Measurements from ENCODE around the gene ICE2.

The ICE2 gene

DNA sequence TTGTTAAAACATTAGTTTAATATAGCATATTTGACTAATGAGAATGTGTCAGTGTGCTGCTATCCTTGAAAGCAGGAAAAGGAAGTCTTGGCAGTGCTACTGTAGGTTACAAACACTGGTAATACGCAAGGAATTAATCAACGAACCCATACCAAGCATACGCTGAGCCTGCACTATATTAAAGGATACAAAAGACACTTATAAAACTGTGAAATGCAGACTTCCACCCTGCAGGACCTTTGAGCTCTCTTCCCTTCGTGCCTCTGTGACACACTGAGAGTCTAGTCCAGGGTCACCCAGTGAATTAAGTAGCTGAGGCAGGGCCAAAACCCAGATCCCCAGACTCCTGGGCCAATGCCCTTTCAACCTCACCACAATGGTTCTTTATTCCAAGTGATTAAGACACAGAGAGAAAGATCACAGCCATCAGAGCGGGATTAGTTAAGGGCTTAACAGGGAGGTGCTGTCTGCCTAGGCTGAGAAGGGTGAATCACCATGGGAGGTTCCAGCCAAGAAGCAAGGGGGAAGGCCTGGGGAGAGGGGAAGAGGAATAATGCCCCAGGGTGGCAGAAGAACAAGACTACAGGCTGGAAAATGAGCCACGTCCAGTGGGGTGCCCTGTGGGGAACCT lies 88.0 kb downstream of the ICE2 start:
- DNase-seq (ENCODE audit: low read depth in 1 of 2, low spot score in 1 of 2): no peak

DNA sequence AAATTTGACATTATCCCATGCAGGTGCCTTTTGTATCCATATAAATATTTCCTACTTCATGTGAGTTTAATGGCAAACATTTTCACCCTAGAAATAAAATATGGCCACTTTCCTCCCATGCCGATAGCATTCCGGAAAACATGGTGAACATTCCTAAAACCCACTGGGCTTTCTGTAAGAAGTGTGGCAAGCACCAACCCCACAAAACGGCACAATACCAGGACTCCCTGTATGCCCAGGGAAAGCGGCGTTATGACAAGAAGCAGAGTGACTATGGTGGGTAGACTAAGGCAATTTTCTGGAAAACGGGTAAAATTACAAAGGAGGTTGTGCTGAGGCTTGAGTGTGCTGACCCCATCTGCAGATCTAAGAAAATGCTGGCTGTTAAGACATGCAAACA lies 88.7 kb downstream of the ICE2 start:
- DNase-seq (ENCODE audit: low read depth in 1 of 2, low spot score in 1 of 2): no peak

- peak in 1 of 2 donors; percentile 39 for DNase-seq (ENCODE audit: low read depth in 1 of 2, low spot score in 1 of 2)
These were observed 89.5 kb downstream of the ICE2 start for GRCh38 chr15:60389261-60390077.

GRCh38 chr15:60387321-60387720 lies 91.6 kb downstream of the ICE2 start:
- no peak for DNase-seq (ENCODE audit: low read depth in 1 of 2, low spot score in 1 of 2)

- DNase-seq (ENCODE audit: low read depth in 1 of 2, low spot score in 1 of 2): no peak
These were observed 92.3 kb downstream of the ICE2 start for GRCh38 chr15:60386615-60387014.

DNA sequence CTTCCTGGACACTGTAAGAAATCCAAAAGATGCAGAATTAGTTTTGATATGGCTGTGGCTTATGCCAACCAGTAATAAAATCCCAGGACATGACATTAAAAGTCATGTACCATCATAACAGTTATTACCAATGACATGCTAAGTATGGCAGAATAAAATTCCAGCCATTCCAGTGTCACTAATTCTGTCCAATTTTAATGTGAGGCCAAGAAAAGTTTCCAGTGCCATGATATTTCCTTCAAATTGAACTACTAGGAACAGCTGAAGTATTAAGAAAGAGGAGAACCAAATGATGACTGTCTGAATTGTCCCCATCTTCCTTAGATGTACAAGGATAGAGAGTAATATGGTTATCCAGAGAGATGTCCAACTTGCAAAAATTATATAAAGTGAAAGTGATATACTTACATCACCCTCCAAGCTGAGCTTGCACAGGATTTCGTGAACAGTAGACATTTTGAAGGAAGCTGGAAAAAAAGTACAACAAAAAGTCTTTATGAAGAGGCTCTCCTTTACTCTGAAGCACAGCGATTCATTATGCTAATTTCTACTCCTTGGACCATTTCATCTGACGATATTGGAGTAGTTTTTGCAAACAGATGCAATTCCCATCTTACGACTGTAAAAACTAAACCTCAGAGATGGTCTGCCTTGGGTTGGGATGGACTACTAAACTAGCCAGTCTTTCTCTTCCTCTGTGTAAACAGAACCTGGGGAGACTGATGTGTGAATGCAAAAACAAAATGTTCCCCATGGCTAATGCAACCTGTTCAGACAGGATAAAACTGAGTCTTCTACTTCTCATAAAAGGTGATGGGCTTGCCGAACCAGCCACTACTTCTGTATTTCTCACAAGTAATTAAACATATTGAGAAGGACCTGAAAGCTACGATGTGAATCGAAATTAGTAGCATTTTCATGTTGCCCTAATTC lies 93.1 kb downstream of the ICE2 start:
- no peak for DNase-seq (ENCODE audit: low read depth in 1 of 2, low spot score in 1 of 2)

DNA sequence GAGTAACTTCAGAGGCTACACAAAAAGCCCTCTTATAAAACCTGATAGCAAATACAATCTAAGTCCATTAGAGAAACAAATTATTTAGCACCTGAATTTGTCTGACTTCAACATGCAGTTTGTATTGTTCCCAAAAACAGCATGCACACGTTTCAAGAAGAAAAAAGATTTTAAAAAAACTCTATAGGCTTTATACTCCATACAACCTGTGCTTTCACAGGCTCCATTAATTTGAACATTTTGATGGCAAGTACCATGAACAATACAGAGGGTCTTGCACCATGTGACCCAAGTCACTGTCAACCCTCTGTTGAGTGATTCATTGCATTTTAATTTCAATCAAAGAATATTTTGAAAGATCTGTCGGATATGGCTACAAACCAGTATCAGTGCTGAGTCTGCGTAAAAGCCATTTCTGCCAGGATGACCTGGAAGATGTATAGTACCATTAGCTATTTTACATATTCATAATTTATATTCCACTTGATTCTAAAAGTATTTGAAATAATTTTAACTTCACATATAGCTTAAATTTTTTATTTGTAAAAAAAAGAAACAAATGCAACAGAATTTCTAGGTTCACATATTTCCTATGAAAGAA lies 94.3 kb downstream of the ICE2 start:
- no peak for DNase-seq (ENCODE audit: low read depth in 1 of 2, low spot score in 1 of 2)

- no peak for DNase-seq (ENCODE audit: low read depth in 1 of 2, low spot score in 1 of 2)
These were observed 94.9 kb downstream of the ICE2 start for GRCh38 chr15:60384053-60384452.

DNA sequence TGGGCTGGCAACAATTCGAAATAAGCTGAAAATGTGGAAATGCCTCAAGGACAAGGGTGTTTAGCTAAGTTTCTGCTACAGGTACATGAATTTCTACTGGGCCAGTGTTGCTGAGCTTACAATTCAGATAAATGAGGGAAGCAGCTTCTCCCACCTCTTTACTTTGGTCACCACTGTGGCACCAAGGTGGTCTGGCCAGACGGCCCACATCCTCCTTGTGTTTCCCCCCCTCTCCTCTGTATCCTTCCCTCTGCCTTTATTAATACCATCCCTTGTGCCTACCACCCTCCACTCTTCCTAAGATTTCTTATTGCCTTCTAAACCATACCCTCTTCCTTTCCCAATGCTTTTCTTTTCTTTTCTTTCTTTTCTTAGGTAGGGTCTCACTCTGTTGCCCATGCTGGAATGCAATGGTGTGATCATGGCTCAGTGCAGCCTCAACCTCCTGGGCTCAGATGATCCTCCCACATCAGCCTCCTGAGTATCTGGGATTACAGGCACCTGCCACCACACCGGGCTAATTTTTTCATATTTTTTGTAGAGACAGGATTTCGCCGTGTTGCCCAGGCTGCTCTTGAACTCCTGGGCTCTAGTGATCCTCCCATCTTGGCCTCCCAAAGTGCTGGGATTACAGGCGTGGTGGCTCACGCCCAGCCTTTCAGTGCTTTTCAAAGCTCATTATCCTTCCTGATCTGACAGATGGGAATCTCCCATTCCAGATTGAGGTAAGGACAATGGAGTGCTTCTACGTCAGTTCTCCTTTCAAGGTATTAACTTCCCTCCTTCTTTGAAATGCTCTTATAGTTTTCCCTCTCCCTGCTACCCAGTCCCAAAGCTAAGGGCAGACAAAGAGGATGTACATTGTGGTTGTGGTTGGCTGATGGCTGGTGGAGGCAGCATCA lies 95.9 kb downstream of the ICE2 start:
- DNase-seq (ENCODE audit: low read depth in 1 of 2, low spot score in 1 of 2): no peak

DNA sequence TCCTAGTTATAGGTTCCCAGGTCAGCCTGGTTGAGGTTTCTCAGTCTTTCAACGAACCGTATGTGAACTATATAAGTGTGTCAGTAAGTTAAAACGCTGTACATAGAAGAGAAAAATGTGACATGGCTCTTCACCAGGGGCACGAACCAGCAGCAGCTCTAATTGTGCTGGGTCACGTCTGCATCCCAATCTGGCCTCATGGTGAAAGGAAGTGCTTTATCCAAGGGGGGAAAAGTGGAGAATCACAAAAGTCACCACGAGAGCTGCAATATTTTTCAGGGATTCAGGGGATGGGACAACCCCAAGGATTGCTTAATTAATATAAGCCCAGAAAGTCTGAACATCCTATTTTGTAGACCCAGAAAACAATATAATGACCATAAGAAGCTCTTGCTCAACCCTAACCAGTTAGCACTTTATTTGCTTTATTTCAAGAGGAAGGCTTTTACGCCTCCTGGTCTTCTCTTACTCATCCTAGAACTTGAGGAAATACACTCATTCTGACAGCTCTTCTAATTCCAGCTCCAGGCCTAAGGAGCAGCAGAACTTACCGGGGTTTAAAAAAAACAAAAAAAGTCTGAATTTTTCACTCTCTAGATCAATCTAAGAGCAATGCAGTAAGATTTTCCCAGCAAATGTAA lies 97.7 kb downstream of the ICE2 start:
- no peak for DNase-seq (ENCODE audit: low read depth in 1 of 2, low spot score in 1 of 2)

- DNase-seq (ENCODE audit: low read depth in 1 of 2, low spot score in 1 of 2): no peak
These were observed 99.2 kb downstream of the ICE2 start for GRCh38 chr15:60379525-60380274.

- no peak for DNase-seq (ENCODE audit: low read depth in 1 of 2, low spot score in 1 of 2)
These were observed 99.8 kb downstream of the ICE2 start for GRCh38 chr15:60379185-60379524.

GRCh38 chr15:60376677-60377095 lies 102.3 kb downstream of the ICE2 start:
- DNase-seq (ENCODE audit: low read depth in 1 of 2, low spot score in 1 of 2): no peak

- no peak for DNase-seq (ENCODE audit: low read depth in 1 of 2, low spot score in 1 of 2)
These were observed 103.6 kb downstream of the ICE2 start for GRCh38 chr15:60375306-60375705.

DNA sequence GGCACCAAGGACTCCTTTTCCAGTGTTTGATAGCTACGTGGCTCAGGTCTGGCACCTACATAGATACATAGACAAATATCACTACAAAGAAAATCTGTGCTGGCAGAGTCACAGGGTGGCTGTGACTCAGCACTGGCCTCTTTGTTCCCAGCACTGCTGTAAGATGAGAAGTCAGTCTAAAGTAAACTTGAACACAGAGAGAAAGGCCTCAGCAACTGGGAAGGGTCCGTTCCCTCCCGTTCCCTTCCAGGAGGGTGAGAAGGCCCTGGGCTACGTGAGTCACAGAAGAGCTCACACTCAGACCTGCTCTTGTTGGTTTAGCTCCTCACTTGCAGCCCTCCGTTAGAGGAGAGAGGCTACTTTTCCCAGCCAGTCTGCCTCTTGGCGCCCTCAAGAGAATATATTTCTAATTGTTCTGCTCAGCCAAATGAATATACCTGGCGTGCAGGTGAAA lies 104.3 kb downstream of the ICE2 start:
- DNase-seq (ENCODE audit: low read depth in 1 of 2, low spot score in 1 of 2): no peak

DNA sequence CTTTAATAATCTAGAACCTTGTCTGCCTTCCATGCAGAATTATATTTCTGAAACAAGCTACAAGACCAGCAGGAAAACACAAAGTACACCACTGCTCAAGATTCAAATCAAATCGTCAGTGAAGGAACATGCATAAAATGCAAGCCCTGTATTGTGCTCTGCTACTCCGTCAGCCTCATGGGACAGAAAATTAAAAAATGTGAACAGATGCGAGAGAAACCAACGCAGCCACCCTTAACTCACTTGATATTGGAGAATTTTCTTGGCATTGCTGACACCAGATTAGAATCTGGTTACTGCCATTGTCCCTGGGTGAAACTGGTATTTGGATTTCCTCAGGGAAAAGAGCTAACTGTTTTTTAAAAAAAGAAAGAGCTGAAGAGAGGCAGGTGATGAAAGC lies 104.7 kb downstream of the ICE2 start:
- DNase-seq (ENCODE audit: low read depth in 1 of 2, low spot score in 1 of 2): no peak

DNA sequence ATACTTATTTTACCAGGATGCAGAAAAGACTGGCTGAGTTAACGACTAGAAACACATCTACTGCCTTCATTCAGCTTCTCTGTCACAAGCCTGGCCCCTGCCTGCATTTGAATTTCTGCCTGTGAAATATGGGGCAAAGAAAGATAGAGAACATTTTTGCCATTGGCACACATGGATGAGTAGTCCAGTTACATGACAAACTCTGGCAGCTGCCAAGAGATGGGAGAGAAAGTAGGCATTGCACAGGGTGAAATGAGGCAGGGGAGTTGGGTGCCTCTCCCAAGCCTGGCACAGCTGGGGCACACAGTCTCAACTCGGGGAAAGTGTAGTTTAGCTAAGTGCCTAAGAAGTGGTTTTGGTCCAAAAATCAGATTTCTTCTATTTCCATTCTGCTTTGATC lies 105.2 kb downstream of the ICE2 start:
- DNase-seq (ENCODE audit: low read depth in 1 of 2, low spot score in 1 of 2): no peak

DNA sequence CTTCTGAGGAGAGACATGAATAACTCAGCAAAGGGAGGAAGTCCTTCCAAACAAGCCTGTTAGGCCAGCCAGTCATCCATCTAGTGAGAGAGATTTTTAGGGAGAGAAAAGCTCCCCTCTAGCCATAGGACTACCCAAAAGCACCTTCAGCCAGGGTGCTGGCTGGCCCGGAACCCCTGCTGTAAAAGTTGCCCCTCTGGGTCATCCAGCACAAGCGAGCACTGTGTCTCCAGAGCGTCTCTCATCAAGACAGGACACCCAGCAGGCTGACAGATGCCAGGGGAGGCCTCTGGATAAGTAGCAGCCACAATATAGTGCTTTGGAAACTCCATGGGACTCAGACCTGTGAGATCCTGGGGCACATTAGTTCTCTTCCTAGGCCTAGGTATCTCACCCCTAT lies 105.6 kb downstream of the ICE2 start:
- no peak for DNase-seq (ENCODE audit: low read depth in 1 of 2, low spot score in 1 of 2)

DNA sequence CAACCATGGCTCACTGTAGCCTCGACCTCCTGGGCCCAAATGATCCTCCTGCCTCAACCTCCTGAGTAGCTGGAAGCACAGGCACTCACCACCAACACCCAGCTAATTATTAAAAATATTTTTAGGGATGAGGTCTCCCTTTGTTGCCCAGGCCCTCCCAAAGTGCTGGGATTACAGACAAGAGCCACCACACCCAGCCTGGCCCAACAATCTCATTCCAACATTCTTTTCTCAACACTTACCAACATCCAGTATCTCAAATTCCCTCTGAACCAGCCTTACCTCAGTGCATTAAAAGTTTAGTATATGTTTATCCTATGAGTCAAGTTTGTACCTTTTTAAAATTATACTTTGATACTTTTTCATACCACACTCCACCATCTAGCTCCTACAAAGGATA lies 106.2 kb downstream of the ICE2 start:
- DNase-seq (ENCODE audit: low read depth in 1 of 2, low spot score in 1 of 2): no peak

All from activated CD4-positive, alpha-beta T cell treated with anti-CD3 and anti-CD28 coated beads, Interleukin-2, amount 50 U/mL, for 24 hours (primary cell).